SK-N-SH (cell line): ENCODE measurements around the gene CACNG4. TPM values are rescaled to one million over a fixed set of nuclear protein-coding genes. Genes with fewer than 3 reads are reported as not detected.

ENCODE experiments used
- CTCF ChIA-PET: fragments of 300-600, 350-600 bp; formaldehyde crosslinking; extraction: SDS; loops from one replicate; lab custom pipeline; 2021; lab: Yijun Ruan, JAX
- POLR2A ChIA-PET: fragments of 350-600 bp; sonication (Branson Sonifier 250); formaldehyde crosslinking; extraction: SDS; loops from one replicate; lab custom pipeline; 2020; ENCODE audit warnings: antibody characterized with exemption, inconsistent platforms; lab: Yijun Ruan, JAX
- DNase-seq: peaks from one replicate; pipeline ENCODE4 v3.0.0; 2012
- H2AFZ ChIP-seq: fragments of 200-600 bp; sonication (generic); 2 replicates; pipeline ENCODE4 v1.8.1; 2016; ENCODE audit warnings: antibody characterized with exemption, mild to moderate bottlenecking, low read depth
- H3F3A ChIP-seq: fragments of 200-600 bp; sonication (generic); replicated peaks from 2 replicates; pipeline ENCODE3; 2016; ENCODE audit warnings: antibody characterized with exemption, mild to moderate bottlenecking; ENCODE audit not compliant: insufficient read depth
- H3K27ac ChIP-seq, 2 experiments: fragments of 200-500 bp in 1 of 2; fragments of 200-600 bp in 1 of 2; sonication (Bioruptor generic) in 1 of 2; sonication (generic), shearing (Covaris generic) in 1 of 2; 2 replicates each; pipeline versions ENCODE4 v1.5.1 to v1.6.1; 2014 to 2016; ENCODE audit warnings: low read depth in 2 of 2, inconsistent platforms in 1 of 2, low read length in 1 of 2, mild to moderate bottlenecking in 1 of 2, mixed read lengths in 1 of 2
- H3K27me3 ChIP-seq: fragments of 200-600 bp; sonication (generic), shearing (Covaris generic); 2 replicates; pipeline ENCODE4 v1.6.1; 2016; ENCODE audit warnings: mixed run types; ENCODE audit not compliant: insufficient read depth
- H3K36me3 ChIP-seq, 2 experiments: fragments of 200-500 bp in 1 of 2; fragments of 200-600 bp in 1 of 2; sonication (Bioruptor generic) in 1 of 2; sonication (generic) in 1 of 2; replicated peaks in 1 of 2; 2 replicates each; pipeline versions ENCODE3 to v1.5.1; 2014 to 2016; ENCODE audit warnings: low read length in 1 of 2, mild to moderate bottlenecking in 1 of 2; ENCODE audit not compliant: insufficient read depth in 2 of 2, control insufficient read depth in 1 of 2
- H3K4me1 ChIP-seq, 2 experiments: fragments of 200-500 bp in 1 of 2; fragments of 200-600 bp in 1 of 2; sonication (Bioruptor generic) in 1 of 2; sonication (generic), shearing (Covaris generic) in 1 of 2; 2 replicates each; pipeline versions ENCODE4 v1.5.1 to v1.6.1; 2014 to 2016; ENCODE audit warnings: low read depth in 1 of 2, low read length in 1 of 2, mixed run types in 1 of 2; ENCODE audit not compliant: insufficient read depth in 2 of 2, control insufficient read depth in 1 of 2
- H3K4me2 ChIP-seq: fragments of 200-600 bp; sonication (generic), shearing (Covaris generic); 2 replicates; pipeline ENCODE4 v1.6.1; 2017; ENCODE audit warnings: mixed run types
- H3K4me3 ChIP-seq, 2 experiments: fragments of 200-500 bp in 1 of 2; fragments of 200-600 bp in 1 of 2; sonication (Bioruptor generic) in 1 of 2; sonication (generic), shearing (Covaris generic) in 1 of 2; 2 replicates each; pipeline versions ENCODE4 v1.5.1 to v1.8.1; 2014 to 2016; ENCODE audit warnings: low read depth in 2 of 2, inconsistent platforms in 1 of 2, low read length in 1 of 2, mild to moderate bottlenecking in 1 of 2, mixed read lengths in 1 of 2, moderate library complexity in 1 of 2
- H3K79me2 ChIP-seq: fragments of 200-600 bp; sonication (generic); 2 replicates; pipeline ENCODE4 v1.8.1; 2017; ENCODE audit warnings: mild to moderate bottlenecking; ENCODE audit not compliant: insufficient read depth
- H3K9ac ChIP-seq: fragments of 200-600 bp; sonication (generic); 2 replicates; pipeline ENCODE4 v1.6.1; 2017; ENCODE audit warnings: mixed run types
- H3K9me2 ChIP-seq: fragments of 200-600 bp; sonication (generic); 2 replicates; pipeline ENCODE4 v1.6.1; 2017; ENCODE audit warnings: mixed run types
- H3K9me3 ChIP-seq: fragments of 200-600 bp; sonication (generic); 2 replicates; pipeline ENCODE4 v1.6.1; 2017; ENCODE audit warnings: mixed run types, mild to moderate bottlenecking, moderate library complexity
- H4K20me1 ChIP-seq: fragments of 200-600 bp; sonication (generic); 2 replicates; pipeline ENCODE4 v1.6.1; 2017; ENCODE audit warnings: mild to moderate bottlenecking, mixed run types; ENCODE audit not compliant: insufficient read depth
- CHD2 ChIP-seq: fragments of 150-350 bp; IDR thresholded peaks from 2 replicates; pipeline ENCODE4 v1.6.1; 2018; ENCODE audit warnings: low read length; ENCODE audit not compliant: partially characterized antibody
- ELF1 ChIP-seq: IDR thresholded peaks from 2 replicates; pipeline ENCODE4 v1.4.0; 2012
- EP300 ChIP-seq, 2 experiments: IDR thresholded peaks; 2 replicates each; pipeline versions ENCODE4 v1.4.0 to v1.6.1; 2012; ENCODE audit warnings: borderline replicate concordance in 1 of 2, low read depth in 1 of 2, low read length in 1 of 2
- EZH2phosphoT487 ChIP-seq: fragments of 200-600 bp; sonication (generic); IDR thresholded peaks from 2 replicates; pipeline ENCODE4 v1.6.1; 2017; ENCODE audit warnings: low read depth, mixed run types, mild to moderate bottlenecking, antibody characterized with exemption, moderate library complexity, borderline replicate concordance
- FOSL2 ChIP-seq: IDR thresholded peaks from 2 replicates; pipeline ENCODE4 v1.4.0; 2012; ENCODE audit warnings: low read depth, mild to moderate bottlenecking, moderate library complexity, borderline replicate concordance
- FOXJ3 ChIP-seq: sonication (generic); formaldehyde crosslinking; IDR thresholded peaks from 2 replicates; pipeline ENCODE4 v1.5.1; 2020; ENCODE audit warnings: mild to moderate bottlenecking, missing genetic modification reagents
- FOXM1 ChIP-seq: IDR thresholded peaks from 2 replicates; pipeline ENCODE4 v1.4.0; 2012; ENCODE audit warnings: low read depth, mild to moderate bottlenecking
- GABPA ChIP-seq: IDR thresholded peaks from 2 replicates; pipeline ENCODE4 v1.4.0; 2012; ENCODE audit warnings: low read depth, mild to moderate bottlenecking
- GATA2 ChIP-seq: sonication (generic); formaldehyde crosslinking; IDR thresholded peaks from 2 replicates; pipeline ENCODE4 v1.5.0; 2020; ENCODE audit warnings: mild to moderate bottlenecking, missing genetic modification reagents
- JUND ChIP-seq: IDR thresholded peaks from 2 replicates; pipeline ENCODE4 v1.4.0; 2012
- MEF2A ChIP-seq: IDR thresholded peaks from 2 replicates; pipeline ENCODE4 v1.4.0; 2012; ENCODE audit warnings: low read depth, borderline replicate concordance
- NRF1 ChIP-seq: IDR thresholded peaks from 2 replicates; pipeline ENCODE4 v1.6.1; 2012; ENCODE audit warnings: low read depth, mild to moderate bottlenecking, low read length
- POLR2AphosphoS5 ChIP-seq: IDR thresholded peaks from 2 replicates; pipeline ENCODE4 v1.6.1; 2012; ENCODE audit warnings: low read depth, low read length
- RAD21 ChIP-seq: IDR thresholded peaks from 2 replicates; pipeline ENCODE4 v1.6.1; 2012; ENCODE audit warnings: mild to moderate bottlenecking, low read length
- RCOR1 ChIP-seq: fragments of 150-350 bp; IDR thresholded peaks from 2 replicates; pipeline ENCODE4 v1.6.1; 2017; ENCODE audit warnings: antibody characterized with exemption, low read length
- RXRA ChIP-seq: IDR thresholded peaks from 2 replicates; pipeline ENCODE4 v1.4.0; 2012; ENCODE audit warnings: low read depth, mild to moderate bottlenecking, borderline replicate concordance
- TCF12 ChIP-seq: IDR thresholded peaks from 2 replicates; pipeline ENCODE4 v1.4.0; 2012
- TEAD4 ChIP-seq: IDR thresholded peaks from 2 replicates; pipeline ENCODE4 v1.4.0; 2012; ENCODE audit warnings: mild to moderate bottlenecking, borderline replicate concordance; ENCODE audit not compliant: insufficient read depth
- YY1 ChIP-seq: IDR thresholded peaks from 2 replicates; pipeline ENCODE4 v1.4.0; 2012; ENCODE audit warnings: low read depth, mild to moderate bottlenecking
- WGBS: methylation state at CpG from one replicate; pipeline ENCODE4 v1.1.6; 2017; ENCODE audit warnings: low lambda C conversion rate; 5-methylcytosine and 5-hydroxymethylcytosine counted together
- polyA plus RNA-seq, 3 experiments: library from polyadenylated mRNA; depleted of rRNA; stranded (reverse); fragments of >200 nt; gene quantifications; 2 replicates each; pipeline ENCODE4 v1.2.3, GENCODE V29; 2012
- TF ChIP-seq, protein P1 (sequence below): fragments of 150-350 bp; IDR thresholded peaks from 2 replicates; pipeline ENCODE4 v1.6.1; 2016; ENCODE audit warnings: mild to moderate bottlenecking, low read depth, low read length
- TF ChIP-seq, protein P2 (sequence below): IDR thresholded peaks from 2 replicates; pipeline ENCODE4 v1.4.0; 2012; ENCODE audit warnings: low read depth, borderline replicate concordance
- TF ChIP-seq, protein P3 (sequence below): IDR thresholded peaks from 2 replicates; pipeline ENCODE4 v1.4.0; 2012; ENCODE audit warnings: low read depth, borderline replicate concordance
- TF ChIP-seq, protein P4 (sequence below): IDR thresholded peaks from 2 replicates; pipeline ENCODE4; 2012

The CACNG4 gene
- polyA plus RNA-seq, 1 of the 3 experiments (the other 2 are of a cell fraction) = 13.2 TPM

DNA sequence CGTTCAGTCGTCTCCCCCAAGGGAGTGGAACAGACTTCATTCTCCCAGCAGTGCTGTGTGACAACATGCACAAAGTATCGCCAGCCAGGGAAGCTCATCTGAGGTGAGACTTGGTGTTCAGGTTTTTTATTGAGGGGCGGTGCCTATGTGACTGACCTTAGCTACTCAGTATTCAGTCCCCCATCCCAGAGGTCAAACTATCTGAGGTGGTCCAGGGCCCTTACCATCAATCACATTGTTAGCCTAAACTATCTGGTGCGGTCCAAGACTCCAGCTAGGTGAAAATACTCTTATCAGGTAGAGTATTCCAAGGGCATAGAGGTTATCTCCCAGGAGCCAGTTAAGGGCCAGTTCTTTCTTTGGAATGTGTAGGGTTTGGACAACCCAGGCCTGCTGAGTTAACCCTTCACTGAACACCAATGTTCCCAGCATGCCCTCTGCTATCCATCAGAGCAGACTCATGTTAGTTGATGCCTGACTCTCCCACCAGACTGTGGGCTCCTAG lies 74.4 kb downstream of the CACNG4 start:
- no peaks in the 10 kb centered on the region for H3K27me3 ChIP-seq
- no peak overlapping the region for H3K27ac ChIP-seq
- DNase-seq = no peak
- no peaks in the 10 kb centered on the region for H3K36me3 ChIP-seq
- no peaks in the 10 kb centered on the region for H4K20me1 ChIP-seq
- ChIA-PET CTCF (interaction anchor here (0.9 to 1.6 kb wide), 5 partner anchors 11 to 121 kb away, joined by 3 to 5 read pairs (median 3); no protein-coding TSS in a partner anchor), POLR2A (interaction anchor here (1.1 kb wide), 1 partner anchor 119 kb away, joined by 3 read pairs; no protein-coding TSS in a partner anchor)
- no peak overlapping the region for H3K4me2 ChIP-seq
- no peaks in the 10 kb centered on the region for H3F3A ChIP-seq
- no peak overlapping the region for H3K4me3 ChIP-seq
- H3K4me1 ChIP-seq = no peaks in the 10 kb centered on the region; a peak in 1 of 4 replicates
- no peaks in the 10 kb centered on the region for H3K9me3 ChIP-seq
- TF ChIP-seq TEAD4 = no peak
- no peak for TF ChIP-seq RAD21
- TF ChIP-seq EP300 (IDR thresholded peaks at IDR 0.05; ENCODE audit: borderline replicate concordance in 1 of 2, low read depth in 1 of 2, low read length in 1 of 2) = no peak
- TF ChIP-seq, protein P1, sequence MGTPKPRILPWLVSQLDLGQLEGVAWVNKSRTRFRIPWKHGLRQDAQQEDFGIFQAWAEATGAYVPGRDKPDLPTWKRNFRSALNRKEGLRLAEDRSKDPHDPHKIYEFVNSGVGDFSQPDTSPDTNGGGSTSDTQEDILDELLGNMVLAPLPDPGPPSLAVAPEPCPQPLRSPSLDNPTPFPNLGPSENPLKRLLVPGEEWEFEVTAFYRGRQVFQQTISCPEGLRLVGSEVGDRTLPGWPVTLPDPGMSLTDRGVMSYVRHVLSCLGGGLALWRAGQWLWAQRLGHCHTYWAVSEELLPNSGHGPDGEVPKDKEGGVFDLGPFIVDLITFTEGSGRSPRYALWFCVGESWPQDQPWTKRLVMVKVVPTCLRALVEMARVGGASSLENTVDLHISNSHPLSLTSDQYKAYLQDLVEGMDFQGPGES = no peak
- TF ChIP-seq TCF12 = no peak
- no peak for TF ChIP-seq FOXM1
- TF ChIP-seq RCOR1 = no peak
- no peak for TF ChIP-seq FOXJ3 (CRISPR knock-in tag)
- TF ChIP-seq NRF1 = no peak
- no peak for TF ChIP-seq CHD2
- TF ChIP-seq YY1 = no peak
- TF ChIP-seq JUND = no peak
- TF ChIP-seq MEF2A = no peak
- no peak for TF ChIP-seq GATA2
- no peak for TF ChIP-seq EZH2phosphoT487
- no peak for TF ChIP-seq POLR2AphosphoS5
- 63% methylated on average over 5 of the region's 5 CpGs for WGBS
- H3K79me2 ChIP-seq = no peaks in the 10 kb centered on the region
- H2AFZ ChIP-seq = no peak overlapping the region
- no peaks in the 10 kb centered on the region for H3K9me2 ChIP-seq
- no peak overlapping the region for H3K9ac ChIP-seq

DNA sequence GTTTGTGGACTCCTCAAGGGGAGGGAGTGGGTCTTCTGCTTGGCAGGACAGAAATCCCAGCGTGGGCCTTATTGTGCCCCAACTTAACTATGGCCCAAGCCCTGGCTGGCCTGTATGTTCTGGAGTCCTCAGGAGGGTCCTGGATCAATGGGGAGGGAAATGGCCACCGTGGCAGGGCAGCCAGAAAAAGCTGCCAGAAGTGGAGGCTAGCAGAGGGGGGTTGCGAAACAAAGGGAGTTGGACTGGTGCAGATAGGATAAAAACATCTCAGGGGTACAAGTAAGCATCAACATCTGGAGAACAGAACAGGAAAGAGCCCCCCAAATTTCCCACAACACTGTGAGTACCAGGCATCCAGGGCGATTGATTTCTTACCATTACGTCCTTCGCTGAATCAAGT lies 76.1 kb downstream of the CACNG4 start:
- CTCF ChIA-PET = interaction anchor here (1.1 to 1.8 kb wide), 3 partner anchors 8 to 313 kb away, joined by 3 read pairs; no protein-coding TSS in a partner anchor
- H3K4me2 ChIP-seq = no peak overlapping the region
- TF ChIP-seq, protein P2, sequence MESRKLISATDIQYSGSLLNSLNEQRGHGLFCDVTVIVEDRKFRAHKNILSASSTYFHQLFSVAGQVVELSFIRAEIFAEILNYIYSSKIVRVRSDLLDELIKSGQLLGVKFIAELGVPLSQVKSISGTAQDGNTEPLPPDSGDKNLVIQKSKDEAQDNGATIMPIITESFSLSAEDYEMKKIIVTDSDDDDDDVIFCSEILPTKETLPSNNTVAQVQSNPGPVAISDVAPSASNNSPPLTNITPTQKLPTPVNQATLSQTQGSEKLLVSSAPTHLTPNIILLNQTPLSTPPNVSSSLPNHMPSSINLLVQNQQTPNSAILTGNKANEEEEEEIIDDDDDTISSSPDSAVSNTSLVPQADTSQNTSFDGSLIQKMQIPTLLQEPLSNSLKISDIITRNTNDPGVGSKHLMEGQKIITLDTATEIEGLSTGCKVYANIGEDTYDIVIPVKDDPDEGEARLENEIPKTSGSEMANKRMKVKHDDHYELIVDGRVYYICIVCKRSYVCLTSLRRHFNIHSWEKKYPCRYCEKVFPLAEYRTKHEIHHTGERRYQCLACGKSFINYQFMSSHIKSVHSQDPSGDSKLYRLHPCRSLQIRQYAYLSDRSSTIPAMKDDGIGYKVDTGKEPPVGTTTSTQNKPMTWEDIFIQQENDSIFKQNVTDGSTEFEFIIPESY = no peak
- TF ChIP-seq GABPA (no peak), RAD21 (no peak), FOXM1 (no peak), FOXJ3 (CRISPR knock-in tag) (no peak), JUND (no peak), TCF12 (no peak), RXRA (no peak), ELF1 (no peak), FOSL2 (no peak), YY1 (no peak)
- TF ChIP-seq, protein P1 = no peak
- TF ChIP-seq, protein P3, sequence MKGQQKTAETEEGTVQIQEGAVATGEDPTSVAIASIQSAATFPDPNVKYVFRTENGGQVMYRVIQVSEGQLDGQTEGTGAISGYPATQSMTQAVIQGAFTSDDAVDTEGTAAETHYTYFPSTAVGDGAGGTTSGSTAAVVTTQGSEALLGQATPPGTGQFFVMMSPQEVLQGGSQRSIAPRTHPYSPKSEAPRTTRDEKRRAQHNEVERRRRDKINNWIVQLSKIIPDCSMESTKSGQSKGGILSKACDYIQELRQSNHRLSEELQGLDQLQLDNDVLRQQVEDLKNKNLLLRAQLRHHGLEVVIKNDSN = no peak
- TF ChIP-seq, protein P4, sequence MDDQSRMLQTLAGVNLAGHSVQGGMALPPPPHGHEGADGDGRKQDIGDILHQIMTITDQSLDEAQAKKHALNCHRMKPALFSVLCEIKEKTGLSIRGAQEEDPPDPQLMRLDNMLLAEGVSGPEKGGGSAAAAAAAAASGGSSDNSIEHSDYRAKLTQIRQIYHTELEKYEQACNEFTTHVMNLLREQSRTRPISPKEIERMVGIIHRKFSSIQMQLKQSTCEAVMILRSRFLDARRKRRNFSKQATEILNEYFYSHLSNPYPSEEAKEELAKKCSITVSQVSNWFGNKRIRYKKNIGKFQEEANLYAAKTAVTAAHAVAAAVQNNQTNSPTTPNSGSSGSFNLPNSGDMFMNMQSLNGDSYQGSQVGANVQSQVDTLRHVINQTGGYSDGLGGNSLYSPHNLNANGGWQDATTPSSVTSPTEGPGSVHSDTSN = no peak

More for the DNA sequence above, 76.1 kb downstream of the CACNG4 start:
- Histone ChIP-seq H4K20me1 (no peaks in the 10 kb centered on the region), H3K4me3 (no peak overlapping the region), H3K9me2 (no peaks in the 10 kb centered on the region), H3K9me3 (no peaks in the 10 kb centered on the region), H3F3A (no peaks in the 10 kb centered on the region), H3K27me3 (no peaks in the 10 kb centered on the region; the same call in 1 of the 2 replicates), H3K36me3 (no peaks in the 10 kb centered on the region), H3K4me1 (no peaks in the 10 kb centered on the region; a peak in 1 of 4 replicates), H3K27ac (no peak overlapping the region), H2AFZ (no peak overlapping the region), H3K9ac (no peak overlapping the region), H3K79me2 (no peaks in the 10 kb centered on the region)
- DNase-seq = no peak
- WGBS = 70% methylated on average over 6 of the region's 6 CpGs
- POLR2A ChIA-PET = interaction anchor here (1.2 kb wide), 1 partner anchor 20 kb away, joined by 5 read pairs; no protein-coding TSS in a partner anchor
